ENCODE results near the gene ADGRF3.
"Not testable (repeated sequence)": the region's sequence is repeated elsewhere in the genome, so short reads cannot be mapped to it uniquely, and the experiment has no call there.

ADGRF3 gene

GRCh38 chr2:26283606-26284005 lies 63.0 kb downstream of the ADGRF3 start:
- H3K9me3 Mint-ChIP-seq: no peaks in the 10 kb centered on the region
- H3K27ac Mint-ChIP-seq (ENCODE audit: low read depth): no peak overlapping the region
- H3K36me3 Mint-ChIP-seq (ENCODE audit: insufficient read depth): peaks cover 60% of the 10 kb centered on the region
- peaks cover 5% of the 10 kb centered on the region for H3K4me1 Mint-ChIP-seq
- H3K27me3 Mint-ChIP-seq: no peaks in the 10 kb centered on the region
- no peak overlapping the region for H3K4me3 Mint-ChIP-seq
- no peak for ATAC-seq (replicated peaks; ENCODE audit: extremely low read depth, poor library complexity, severe bottlenecking)
- no peak for DNase-seq (ENCODE audit: low spot score in 2 of 2)

- DNase-seq (ENCODE audit: low spot score in 2 of 2) (no peak), ATAC-seq (replicated peaks; ENCODE audit: extremely low read depth, poor library complexity, severe bottlenecking) (no peak)
- no peaks in the 10 kb centered on the region for H3K9me3 Mint-ChIP-seq
- H3K36me3 Mint-ChIP-seq (ENCODE audit: insufficient read depth): peaks cover 54% of the 10 kb centered on the region
- peaks cover 5% of the 10 kb centered on the region for H3K4me1 Mint-ChIP-seq
- no peaks in the 10 kb centered on the region for H3K27me3 Mint-ChIP-seq
- H3K27ac Mint-ChIP-seq (ENCODE audit: low read depth): no peak overlapping the region
- no peak overlapping the region for H3K4me3 Mint-ChIP-seq
Measured at GRCh38 chr2:26281226-26281625, 65.4 kb downstream of the ADGRF3 start.

GRCh38 chr2:26279886-26280285 lies 66.7 kb downstream of the ADGRF3 start:
- Mint-ChIP-seq H3K4me1 (peaks cover 5% of the 10 kb centered on the region), H3K36me3 (ENCODE audit: insufficient read depth) (peaks cover 51% of the 10 kb centered on the region), H3K27me3 (no peaks in the 10 kb centered on the region), H3K4me3 (no peak overlapping the region), H3K27ac (ENCODE audit: low read depth) (no peak overlapping the region), H3K9me3 (no peaks in the 10 kb centered on the region)
- no peak for DNase-seq (ENCODE audit: low spot score in 2 of 2)
- ATAC-seq (replicated peaks; ENCODE audit: extremely low read depth, poor library complexity, severe bottlenecking): no peak

- H3K4me3 Mint-ChIP-seq: no peak overlapping the region
- no peak overlapping the region for H3K27ac Mint-ChIP-seq (ENCODE audit: low read depth)
- DNase-seq (ENCODE audit: low spot score in 2 of 2) (no peak), ATAC-seq (replicated peaks; ENCODE audit: extremely low read depth, poor library complexity, severe bottlenecking) (no peak)
- H3K9me3 Mint-ChIP-seq: no peaks in the 10 kb centered on the region
- peaks cover 5% of the 10 kb centered on the region for H3K4me1 Mint-ChIP-seq
- no peaks in the 10 kb centered on the region for H3K27me3 Mint-ChIP-seq
- H3K36me3 Mint-ChIP-seq (ENCODE audit: insufficient read depth): peaks cover 43% of the 10 kb centered on the region
Measured at GRCh38 chr2:26276484-26277227, 69.9 kb downstream of the ADGRF3 start.

- H3K27ac Mint-ChIP-seq (ENCODE audit: low read depth): no peak overlapping the region
- DNase-seq (ENCODE audit: low spot score in 2 of 2): no peak
- H3K4me1 Mint-ChIP-seq: no peaks in the 10 kb centered on the region
- H3K36me3 Mint-ChIP-seq (ENCODE audit: insufficient read depth): peaks cover 27% of the 10 kb centered on the region
- no peaks in the 10 kb centered on the region for H3K27me3 Mint-ChIP-seq
- no peaks in the 10 kb centered on the region for H3K9me3 Mint-ChIP-seq
- no peak overlapping the region for H3K4me3 Mint-ChIP-seq
- ATAC-seq (replicated peaks; ENCODE audit: extremely low read depth, poor library complexity, severe bottlenecking): no peak
Measured at GRCh38 chr2:26274058-26274613, 72.5 kb downstream of the ADGRF3 start.

GRCh38 chr2:26273501-26273900 lies 73.1 kb downstream of the ADGRF3 start:
- Mint-ChIP-seq H3K4me3 (no peak overlapping the region), H3K36me3 (ENCODE audit: insufficient read depth) (peaks cover 22% of the 10 kb centered on the region), H3K9me3 (no peaks in the 10 kb centered on the region), H3K27ac (ENCODE audit: low read depth) (no peak overlapping the region), H3K27me3 (no peaks in the 10 kb centered on the region), H3K4me1 (no peaks in the 10 kb centered on the region)
- ATAC-seq (replicated peaks; ENCODE audit: extremely low read depth, poor library complexity, severe bottlenecking) (no peak), DNase-seq (ENCODE audit: low spot score in 2 of 2) (no peak)

GRCh38 chr2:26270373-26270772 lies 76.2 kb downstream of the ADGRF3 start:
- no peaks in the 10 kb centered on the region for H3K4me1 Mint-ChIP-seq
- H3K36me3 Mint-ChIP-seq (ENCODE audit: insufficient read depth): peaks cover 18% of the 10 kb centered on the region
- no peak overlapping the region for H3K27ac Mint-ChIP-seq (ENCODE audit: low read depth)
- no peak for DNase-seq (ENCODE audit: low spot score in 2 of 2)
- H3K27me3 Mint-ChIP-seq: no peaks in the 10 kb centered on the region
- ATAC-seq (replicated peaks; ENCODE audit: extremely low read depth, poor library complexity, severe bottlenecking): no peak
- no peaks in the 10 kb centered on the region for H3K9me3 Mint-ChIP-seq
- H3K4me3 Mint-ChIP-seq: no peak overlapping the region

GRCh38 chr2:26269571-26270158 lies 76.9 kb downstream of the ADGRF3 start:
- Mint-ChIP-seq H3K9me3 (no peaks in the 10 kb centered on the region), H3K36me3 (ENCODE audit: insufficient read depth) (peaks cover 17% of the 10 kb centered on the region), H3K27me3 (no peaks in the 10 kb centered on the region), H3K27ac (ENCODE audit: low read depth) (no peak overlapping the region), H3K4me3 (no peak overlapping the region), H3K4me1 (no peaks in the 10 kb centered on the region)
- ATAC-seq (replicated peaks; ENCODE audit: extremely low read depth, poor library complexity, severe bottlenecking): no peak
- DNase-seq (ENCODE audit: low spot score in 2 of 2): no peak

- not testable (repeated sequence) for H3K4me1 Mint-ChIP-seq; H3K27ac Mint-ChIP-seq (ENCODE audit: low read depth); H3K9me3 Mint-ChIP-seq; DNase-seq (ENCODE audit: low spot score in 2 of 2); H3K4me3 Mint-ChIP-seq; ATAC-seq (replicated peaks; ENCODE audit: extremely low read depth, poor library complexity, severe bottlenecking); H3K27me3 Mint-ChIP-seq
- peaks cover 21% of the 10 kb centered on the region for H3K36me3 Mint-ChIP-seq (ENCODE audit: insufficient read depth)
Measured at GRCh38 chr2:26268670-26269385, 77.8 kb downstream of the ADGRF3 start.

GRCh38 chr2:26268213-26268612 lies 78.4 kb downstream of the ADGRF3 start:
- Mint-ChIP-seq H3K9me3 (no peaks in the 10 kb centered on the region), H3K27ac (ENCODE audit: low read depth) (no peak overlapping the region), H3K4me3 (no peak overlapping the region), H3K4me1 (no peaks in the 10 kb centered on the region), H3K36me3 (ENCODE audit: insufficient read depth) (peaks cover 22% of the 10 kb centered on the region), H3K27me3 (no peaks in the 10 kb centered on the region)
- DNase-seq (ENCODE audit: low spot score in 2 of 2): no peak
- ATAC-seq (replicated peaks; ENCODE audit: extremely low read depth, poor library complexity, severe bottlenecking): no peak

- H3K27ac Mint-ChIP-seq (ENCODE audit: low read depth); H3K4me1 Mint-ChIP-seq; ATAC-seq (replicated peaks; ENCODE audit: extremely low read depth, poor library complexity, severe bottlenecking); DNase-seq (ENCODE audit: low spot score in 2 of 2); H3K27me3 Mint-ChIP-seq; H3K9me3 Mint-ChIP-seq; H3K4me3 Mint-ChIP-seq: not testable (repeated sequence)
- peaks cover 18% of the 10 kb centered on the region for H3K36me3 Mint-ChIP-seq (ENCODE audit: insufficient read depth)
Measured at GRCh38 chr2:26258836-26259235, 87.8 kb downstream of the ADGRF3 start.
